Type B pancreatic cell (in vitro differentiated cells): ENCODE measurements around the gene FHDC1. TPM values are rescaled to one million over a fixed set of nuclear protein-coding genes. Genes with fewer than 3 reads are reported as not detected.
A peak's percentile ranks its signal among the peaks of the same experiment; 100 is the strongest.
"Not testable (repeated sequence)": the region's sequence is repeated elsewhere in the genome, so short reads cannot be mapped to it uniquely, and the experiment has no call there.

Experiments used
- DNase-seq: peaks from one replicate; pipeline ENCODE4 v3.0.0; 2021; ENCODE audit warnings: mixed read lengths; ENCODE audit not compliant: unreplicated experiment; ENCODE audit errors: extremely low spot score
- H3K27ac Mint-ChIP-seq: 2 replicates; pipeline ENCODE4 v1.8.0; 2021; ENCODE audit warnings: mild to moderate bottlenecking, mixed read lengths
- H3K27me3 Mint-ChIP-seq: 2 replicates; pipeline ENCODE4 v1.8.0; 2021; ENCODE audit warnings: mixed read lengths
- H3K36me3 Mint-ChIP-seq: 2 replicates; pipeline ENCODE4 v1.8.0; 2021; ENCODE audit warnings: mixed read lengths
- H3K4me1 Mint-ChIP-seq: one replicate; pipeline ENCODE4 v1.8.0; 2021; ENCODE audit warnings: mixed read lengths; ENCODE audit not compliant: unreplicated experiment
- H3K4me3 Mint-ChIP-seq: 2 replicates; pipeline ENCODE4 v1.8.0; 2021; ENCODE audit warnings: mild to moderate bottlenecking, mixed read lengths
- H3K9me3 Mint-ChIP-seq: 2 replicates; pipeline ENCODE4 v1.8.0; 2021; ENCODE audit warnings: mixed read lengths
- long read RNA-seq: library from polyadenylated mRNA; unstranded; transcript quantifications from one replicate; pipeline ENCODE4 v2.0.0, GENCODE V29; 2020
- total RNA-seq: library from RNA; stranded (reverse); gene quantifications from 2 replicates; pipeline ENCODE4 v1.2.1, GENCODE V29; 2021; ENCODE audit warnings: low replicate concordance
- TF ChIP-seq, protein P1 (sequence below): fragments of 200-600 bp; sonication (generic); conservative IDR thresholded peaks from 2 replicates; pipeline ENCODE4 v1.5.0; 2021; ENCODE audit warnings: antibody characterized with exemption, mild to moderate bottlenecking

Gene FHDC1
- total RNA-seq = 23.1 and 78.0 TPM in 2 replicates
- long read RNA-seq, partial matches to known transcripts = 1 of 67 reads
- long read RNA-seq, other reads (novel, unspliced or antisense) = 66 of 67 reads

DNA sequence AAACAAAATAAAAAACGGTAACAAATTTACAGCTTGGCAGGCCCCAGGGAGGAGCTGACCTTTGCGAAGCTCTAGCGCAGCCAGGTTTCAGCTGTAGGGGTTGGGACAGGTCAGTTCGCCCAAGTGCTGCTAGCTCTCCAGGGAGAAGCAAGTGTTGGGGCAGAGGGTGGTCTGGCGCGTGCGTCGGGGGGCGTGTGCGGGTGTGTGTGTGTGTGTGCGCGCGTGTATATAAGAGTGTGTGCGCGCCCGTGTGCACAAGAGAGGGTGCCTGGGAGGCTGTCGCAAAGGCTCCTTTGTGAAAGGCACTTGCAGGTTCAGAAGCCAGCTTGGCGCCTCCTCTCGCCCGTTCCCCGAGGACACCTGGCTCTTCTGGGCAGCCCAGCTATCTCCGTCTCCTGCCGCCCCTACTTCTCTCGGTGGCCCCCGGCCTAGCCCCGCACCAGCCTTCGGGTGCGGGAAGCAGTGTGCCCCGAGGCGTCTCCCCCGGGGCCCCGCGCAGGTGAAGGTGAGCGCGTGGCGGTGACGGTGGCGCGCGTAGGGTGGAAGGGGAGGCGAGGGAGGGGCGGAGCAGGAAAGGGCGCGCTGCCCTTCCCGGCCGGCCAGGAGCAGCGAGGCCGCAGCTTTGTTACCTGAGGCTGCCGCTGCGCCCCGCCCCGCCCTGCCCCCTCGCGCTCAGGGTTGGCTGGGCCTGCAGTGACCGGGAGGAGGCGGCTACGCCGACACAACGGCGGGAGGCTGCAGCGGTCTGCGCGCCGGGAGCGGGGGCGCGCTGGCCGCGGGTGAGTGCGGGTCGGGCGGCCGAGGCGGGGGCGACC, at the start of gene FHDC1:
FHDC1 (plus strand) TSS at position 693 of the 815 bp plus-strand sequence. CDS start 6,735 bp downstream, outside the sequence.
- TF ChIP-seq, protein P1, sequence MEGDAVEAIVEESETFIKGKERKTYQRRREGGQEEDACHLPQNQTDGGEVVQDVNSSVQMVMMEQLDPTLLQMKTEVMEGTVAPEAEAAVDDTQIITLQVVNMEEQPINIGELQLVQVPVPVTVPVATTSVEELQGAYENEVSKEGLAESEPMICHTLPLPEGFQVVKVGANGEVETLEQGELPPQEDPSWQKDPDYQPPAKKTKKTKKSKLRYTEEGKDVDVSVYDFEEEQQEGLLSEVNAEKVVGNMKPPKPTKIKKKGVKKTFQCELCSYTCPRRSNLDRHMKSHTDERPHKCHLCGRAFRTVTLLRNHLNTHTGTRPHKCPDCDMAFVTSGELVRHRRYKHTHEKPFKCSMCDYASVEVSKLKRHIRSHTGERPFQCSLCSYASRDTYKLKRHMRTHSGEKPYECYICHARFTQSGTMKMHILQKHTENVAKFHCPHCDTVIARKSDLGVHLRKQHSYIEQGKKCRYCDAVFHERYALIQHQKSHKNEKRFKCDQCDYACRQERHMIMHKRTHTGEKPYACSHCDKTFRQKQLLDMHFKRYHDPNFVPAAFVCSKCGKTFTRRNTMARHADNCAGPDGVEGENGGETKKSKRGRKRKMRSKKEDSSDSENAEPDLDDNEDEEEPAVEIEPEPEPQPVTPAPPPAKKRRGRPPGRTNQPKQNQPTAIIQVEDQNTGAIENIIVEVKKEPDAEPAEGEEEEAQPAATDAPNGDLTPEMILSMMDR = no peak
- H3K4me1 Mint-ChIP-seq = peaks cover 24% of the 10 kb centered on the region
- H3K9me3 Mint-ChIP-seq = no peaks in the 10 kb centered on the region
- peak within 1 kb of the TSS; percentile 90 for H3K4me3 Mint-ChIP-seq
- H3K27me3 Mint-ChIP-seq = peaks cover 53% of the 10 kb centered on the region
- H3K36me3 Mint-ChIP-seq = peaks cover 3% of the 10 kb centered on the region
- peak within 1 kb of the TSS; percentile 91 for H3K27ac Mint-ChIP-seq
- DNase-seq = peak; percentile 78

DNA sequence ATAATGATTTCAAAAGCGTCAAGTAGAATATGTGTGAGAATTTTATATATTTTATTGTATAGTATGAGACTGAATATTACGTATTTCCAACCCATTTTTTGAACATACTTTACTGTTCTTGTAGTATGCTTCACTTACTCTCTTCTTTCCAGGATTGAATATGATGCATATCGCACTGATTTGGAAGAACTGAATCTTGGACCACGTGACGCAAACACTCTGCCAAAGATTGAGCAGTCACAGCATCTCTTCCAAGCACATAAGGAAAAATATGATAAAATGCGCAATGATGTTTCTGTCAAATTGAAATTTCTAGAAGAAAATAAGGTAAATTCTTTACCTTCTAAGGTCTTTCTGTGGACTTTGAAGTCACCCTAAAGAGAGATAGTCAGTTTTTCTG, 48.1 kb upstream of the FHDC1 start:
- Mint-ChIP-seq H3K4me3 (no peak overlapping the region), H3K36me3 (peaks cover 45% of the 10 kb centered on the region), H3K9me3 (no peaks in the 10 kb centered on the region), H3K4me1 (no peaks in the 10 kb centered on the region), H3K27ac (no peak overlapping the region), H3K27me3 (no peaks in the 10 kb centered on the region)
- TF ChIP-seq, protein P1 = no peak
- no peak for DNase-seq

GRCh38 chr4:152892974-152893373, 43.1 kb upstream of the FHDC1 start:
- H3K27ac Mint-ChIP-seq = peak overlapping the region; percentile 48
- no peaks in the 10 kb centered on the region for H3K4me1 Mint-ChIP-seq
- no peak for DNase-seq

DNA sequence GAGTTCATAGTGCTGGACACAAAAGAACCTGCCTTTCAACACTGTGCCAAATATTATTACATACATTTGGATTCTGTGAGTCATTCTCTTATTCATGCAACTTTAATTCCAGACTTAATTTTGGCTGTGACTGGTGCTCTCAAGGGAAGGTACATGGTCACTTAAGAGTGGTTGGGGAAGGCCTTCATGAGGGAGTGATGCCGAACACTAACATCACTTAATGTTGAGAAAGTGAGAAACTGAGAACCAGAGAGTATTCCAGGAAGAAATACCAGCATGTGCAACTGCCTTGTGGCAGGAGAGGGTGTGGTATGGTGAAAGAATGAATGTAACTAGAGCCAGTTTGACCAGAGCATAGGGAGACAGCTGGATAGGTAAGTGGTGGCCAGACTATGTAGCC, 41.5 kb upstream of the FHDC1 start:
- peaks cover 51% of the 10 kb centered on the region for H3K36me3 Mint-ChIP-seq
- peak overlapping the region; percentile 44 for H3K4me3 Mint-ChIP-seq
- no peaks in the 10 kb centered on the region for H3K27me3 Mint-ChIP-seq
- no peaks in the 10 kb centered on the region for H3K4me1 Mint-ChIP-seq
- TF ChIP-seq, protein P1 = no peak
- no peaks in the 10 kb centered on the region for H3K9me3 Mint-ChIP-seq
- DNase-seq = no peak
- peak overlapping the region; percentile 83 for H3K27ac Mint-ChIP-seq

More at GRCh38 chr4:152892974-152893373, 43.1 kb upstream of the FHDC1 start:
- TF ChIP-seq, protein P1 = no peak
- Mint-ChIP-seq H3K36me3 (peaks cover 48% of the 10 kb centered on the region), H3K9me3 (no peaks in the 10 kb centered on the region), H3K27me3 (no peaks in the 10 kb centered on the region), H3K4me3 (no peak overlapping the region)

DNA sequence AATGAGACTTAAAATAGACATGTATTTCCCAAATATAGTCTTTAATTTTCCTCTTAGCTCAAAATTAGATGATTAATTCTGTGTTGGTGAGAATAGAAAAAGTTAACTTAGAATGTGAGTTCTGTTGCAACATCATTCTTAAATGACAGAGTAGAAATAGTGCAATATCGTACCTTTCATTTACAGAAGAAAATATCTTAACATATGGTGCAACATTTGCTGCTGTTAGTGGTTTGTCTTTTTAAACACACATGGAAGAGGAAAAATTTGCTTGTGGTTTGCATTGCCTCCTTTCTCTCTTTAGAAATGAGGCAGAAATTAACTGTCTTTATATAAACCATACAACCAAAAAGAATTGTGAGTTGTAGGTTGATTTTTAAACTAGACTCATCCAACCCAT, 39.3 kb upstream of the FHDC1 start:
- H3K9me3 Mint-ChIP-seq = no peaks in the 10 kb centered on the region
- no peak for DNase-seq
- H3K27ac Mint-ChIP-seq = no peak overlapping the region
- H3K27me3 Mint-ChIP-seq = no peaks in the 10 kb centered on the region
- peaks cover 42% of the 10 kb centered on the region for H3K36me3 Mint-ChIP-seq
- TF ChIP-seq, protein P1 = no peak
- no peaks in the 10 kb centered on the region for H3K4me1 Mint-ChIP-seq
- H3K4me3 Mint-ChIP-seq = no peak overlapping the region

DNA sequence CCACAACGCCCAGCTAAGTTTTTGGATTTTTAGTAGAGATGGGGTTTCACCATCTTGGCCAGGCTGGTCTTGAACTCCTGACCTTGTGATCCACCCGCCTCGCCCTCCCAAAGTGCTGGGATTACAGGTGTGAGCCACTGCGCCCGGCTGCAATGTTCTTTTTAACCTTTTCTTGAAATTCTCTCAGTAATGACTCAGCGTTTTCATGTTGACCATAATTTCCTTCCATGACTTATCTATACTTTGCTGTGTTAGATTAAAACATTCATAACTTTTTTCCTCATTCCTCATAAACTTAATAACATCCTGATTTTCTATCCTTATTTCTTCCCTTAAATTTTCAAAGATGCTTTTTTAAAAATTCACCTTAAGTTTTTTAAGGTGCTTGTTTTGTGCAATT, 38.0 kb upstream of the FHDC1 start:
- peaks cover 31% of the 10 kb centered on the region for H3K36me3 Mint-ChIP-seq
- DNase-seq, H3K27me3 Mint-ChIP-seq, H3K4me3 Mint-ChIP-seq, H3K9me3 Mint-ChIP-seq, H3K4me1 Mint-ChIP-seq, H3K27ac Mint-ChIP-seq: not testable (repeated sequence)
